Neural cell (in vitro differentiated cells): ENCODE results near the gene CCDC148. TPM values are rescaled to one million over a fixed set of nuclear protein-coding genes. Genes with fewer than 3 reads are reported as not detected.
"Not testable (repeated sequence)": the region's sequence is repeated elsewhere in the genome, so short reads cannot be mapped to it uniquely, and the experiment has no call there.

Experiments used
- H2AFZ ChIP-seq: fragments of 200-600, 300-800 bp; sonication (generic), shearing (Covaris generic); 2 replicates; pipeline ENCODE4 v1.6.0; 2014; ENCODE audit warnings: low read depth, mild to moderate bottlenecking, antibody characterized with exemption, low read length, moderate library complexity
- H3F3A ChIP-seq: fragments of 200-600 bp; shearing (Covaris generic); 2 replicates; pipeline ENCODE4 v1.6.1; 2016; ENCODE audit warnings: mild to moderate bottlenecking, moderate library complexity, mixed read lengths, antibody characterized with exemption, low read length; ENCODE audit not compliant: insufficient read depth, poor library complexity, severe bottlenecking
- H3K27ac ChIP-seq: fragments of 200-600, 300-800 bp; sonication (generic), shearing (Covaris generic); 2 replicates; pipeline ENCODE4 v1.5.1; 2014; ENCODE audit warnings: mild to moderate bottlenecking, low read length, moderate library complexity
- H3K27me3 ChIP-seq: fragments of 300-800, 200-600 bp; sonication (generic), shearing (Covaris generic); 2 replicates; pipeline ENCODE4 v1.6.0; 2014; ENCODE audit warnings: mild to moderate bottlenecking, low read depth, low read length, moderate library complexity; ENCODE audit not compliant: insufficient read depth
- H3K36me3 ChIP-seq: fragments of 300-800, 200-600 bp; sonication (generic), shearing (Covaris generic); 2 replicates; pipeline ENCODE4 v1.5.1; 2014; ENCODE audit warnings: mild to moderate bottlenecking, antibody characterized with exemption, low read length, moderate library complexity; ENCODE audit not compliant: insufficient read depth
- H3K4me2 ChIP-seq: fragments of 300-800, 200-600 bp; sonication (generic), shearing (Covaris generic); 2 replicates; pipeline ENCODE4 v1.6.0; 2014; ENCODE audit warnings: mild to moderate bottlenecking, low read length
- H3K4me3 ChIP-seq: fragments of 300-800, 200-600 bp; sonication (generic), shearing (Covaris generic); 2 replicates; pipeline ENCODE4 v1.5.1; 2014; ENCODE audit warnings: mild to moderate bottlenecking, low read length, moderate library complexity
- H3K79me2 ChIP-seq: fragments of 200-600 bp; shearing (Covaris generic); replicated peaks from 2 replicates; pipeline ENCODE4 v1.6.0; 2014; ENCODE audit warnings: mild to moderate bottlenecking, low read length, moderate library complexity; ENCODE audit not compliant: insufficient read depth
- H3K9ac ChIP-seq: fragments of 300-800, 200-600 bp; sonication (generic), shearing (Covaris generic); 2 replicates; pipeline ENCODE4 v1.6.1; 2016; ENCODE audit warnings: mild to moderate bottlenecking, low read length, mixed read lengths
- H3K9me2 ChIP-seq: fragments of 200-600 bp; shearing (Covaris generic); 2 replicates; pipeline ENCODE4 v1.6.1; 2016; ENCODE audit warnings: mild to moderate bottlenecking, low read length, mixed read lengths; ENCODE audit not compliant: insufficient read depth
- H3K9me3 ChIP-seq: fragments of 200-600, 300-800 bp; sonication (generic), shearing (Covaris generic); 2 replicates; pipeline ENCODE4 v1.6.1; 2016; ENCODE audit warnings: mild to moderate bottlenecking, mixed run types, low read length, moderate library complexity, mixed read lengths
- H4K20me1 ChIP-seq: fragments of 200-600 bp; shearing (Covaris generic); 2 replicates; pipeline ENCODE4 v1.6.1; 2016; ENCODE audit warnings: mild to moderate bottlenecking, mixed run types; ENCODE audit not compliant: insufficient read depth
- EP300 ChIP-seq: fragments of 450-650 bp; conservative IDR thresholded peaks from 2 replicates; pipeline ENCODE4 v1.6.1; 2014; ENCODE audit warnings: antibody characterized with exemption, mild to moderate bottlenecking, moderate library complexity; ENCODE audit not compliant: poor library complexity, severe bottlenecking
- MXI1 ChIP-seq: fragments of 450-650 bp; conservative IDR thresholded peaks from 2 replicates; pipeline ENCODE4 v1.6.1; 2014; ENCODE audit warnings: antibody characterized with exemption, mild to moderate bottlenecking; ENCODE audit not compliant: poor library complexity, severe bottlenecking
- POLR2AphosphoS5 ChIP-seq: IDR thresholded peaks from 2 replicates; pipeline ENCODE4 v1.6.1; 2012
- SMC3 ChIP-seq: fragments of 450-650 bp; conservative IDR thresholded peaks from 2 replicates; pipeline ENCODE4 v1.6.1; 2014; ENCODE audit warnings: antibody characterized with exemption, mild to moderate bottlenecking, moderate library complexity; ENCODE audit not compliant: poor library complexity
- TAF1 ChIP-seq: IDR thresholded peaks from 2 replicates; pipeline ENCODE4 v1.6.1; 2012; ENCODE audit warnings: low read depth
- polyA plus RNA-seq: library from polyadenylated mRNA; depleted of rRNA; stranded (reverse); fragments of >200 nt; gene quantifications from 2 replicates; pipeline ENCODE4 v1.2.3, GENCODE V29; 2014
- TF ChIP-seq, protein P1 (sequence below): IDR thresholded peaks from 2 replicates; pipeline ENCODE4 v1.6.1; 2012; ENCODE audit warnings: borderline replicate concordance

Gene CCDC148
- polyA plus RNA-seq, 1 donor from 2014 or later, result 1.8 TPM

DNA sequence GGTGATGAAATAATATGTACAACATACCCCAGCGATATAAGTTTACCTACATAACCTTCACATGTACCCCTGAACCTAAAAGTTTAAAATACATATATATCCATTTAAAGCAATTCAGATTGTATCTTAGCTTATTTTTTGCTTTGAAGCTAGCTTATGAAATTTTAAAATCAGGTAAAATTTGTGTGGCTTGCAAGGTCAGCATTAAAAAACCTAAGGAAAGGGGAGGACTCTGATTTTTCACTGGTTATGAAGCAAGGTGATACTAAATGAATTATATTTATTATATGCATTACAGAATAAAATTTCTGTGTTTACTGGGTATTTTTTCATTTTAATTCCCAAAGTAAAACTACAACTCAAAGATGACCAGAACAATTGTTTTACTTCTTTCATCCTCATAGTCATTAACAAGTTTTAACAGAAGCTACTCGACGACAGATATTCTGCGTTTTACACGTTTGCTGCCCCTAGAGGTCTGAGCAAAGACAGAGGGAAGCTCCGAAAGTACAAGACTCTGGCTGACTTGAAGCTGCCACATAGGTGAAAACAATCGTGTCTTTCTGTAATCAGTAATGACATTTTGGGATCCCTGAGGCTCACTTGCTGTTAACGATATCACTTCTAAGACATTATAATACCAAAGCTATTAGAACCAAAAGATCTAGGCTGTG is 17.3 kb upstream of the CCDC148 start:
- Histone ChIP-seq H3K79me2 (no peaks in the 10 kb centered on the region), H2AFZ (no peak overlapping the region), H4K20me1 (no peaks in the 10 kb centered on the region), H3K9me3 (no peaks in the 10 kb centered on the region), H3K4me3 (no peak overlapping the region), H3K36me3 (no peaks in the 10 kb centered on the region), H3K27me3 (no peaks in the 10 kb centered on the region), H3K9ac (no peak overlapping the region), H3K9me2 (no peaks in the 10 kb centered on the region), H3K4me2 (no peak overlapping the region), H3F3A (no peaks in the 10 kb centered on the region), H3K27ac (no peak overlapping the region)
- TF ChIP-seq POLR2AphosphoS5 (no peak), EP300 (no peak), TAF1 (no peak), MXI1 (no peak)
- TF ChIP-seq, protein P1, sequence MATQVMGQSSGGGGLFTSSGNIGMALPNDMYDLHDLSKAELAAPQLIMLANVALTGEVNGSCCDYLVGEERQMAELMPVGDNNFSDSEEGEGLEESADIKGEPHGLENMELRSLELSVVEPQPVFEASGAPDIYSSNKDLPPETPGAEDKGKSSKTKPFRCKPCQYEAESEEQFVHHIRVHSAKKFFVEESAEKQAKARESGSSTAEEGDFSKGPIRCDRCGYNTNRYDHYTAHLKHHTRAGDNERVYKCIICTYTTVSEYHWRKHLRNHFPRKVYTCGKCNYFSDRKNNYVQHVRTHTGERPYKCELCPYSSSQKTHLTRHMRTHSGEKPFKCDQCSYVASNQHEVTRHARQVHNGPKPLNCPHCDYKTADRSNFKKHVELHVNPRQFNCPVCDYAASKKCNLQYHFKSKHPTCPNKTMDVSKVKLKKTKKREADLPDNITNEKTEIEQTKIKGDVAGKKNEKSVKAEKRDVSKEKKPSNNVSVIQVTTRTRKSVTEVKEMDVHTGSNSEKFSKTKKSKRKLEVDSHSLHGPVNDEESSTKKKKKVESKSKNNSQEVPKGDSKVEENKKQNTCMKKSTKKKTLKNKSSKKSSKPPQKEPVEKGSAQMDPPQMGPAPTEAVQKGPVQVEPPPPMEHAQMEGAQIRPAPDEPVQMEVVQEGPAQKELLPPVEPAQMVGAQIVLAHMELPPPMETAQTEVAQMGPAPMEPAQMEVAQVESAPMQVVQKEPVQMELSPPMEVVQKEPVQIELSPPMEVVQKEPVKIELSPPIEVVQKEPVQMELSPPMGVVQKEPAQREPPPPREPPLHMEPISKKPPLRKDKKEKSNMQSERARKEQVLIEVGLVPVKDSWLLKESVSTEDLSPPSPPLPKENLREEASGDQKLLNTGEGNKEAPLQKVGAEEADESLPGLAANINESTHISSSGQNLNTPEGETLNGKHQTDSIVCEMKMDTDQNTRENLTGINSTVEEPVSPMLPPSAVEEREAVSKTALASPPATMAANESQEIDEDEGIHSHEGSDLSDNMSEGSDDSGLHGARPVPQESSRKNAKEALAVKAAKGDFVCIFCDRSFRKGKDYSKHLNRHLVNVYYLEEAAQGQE, result no peak

DNA sequence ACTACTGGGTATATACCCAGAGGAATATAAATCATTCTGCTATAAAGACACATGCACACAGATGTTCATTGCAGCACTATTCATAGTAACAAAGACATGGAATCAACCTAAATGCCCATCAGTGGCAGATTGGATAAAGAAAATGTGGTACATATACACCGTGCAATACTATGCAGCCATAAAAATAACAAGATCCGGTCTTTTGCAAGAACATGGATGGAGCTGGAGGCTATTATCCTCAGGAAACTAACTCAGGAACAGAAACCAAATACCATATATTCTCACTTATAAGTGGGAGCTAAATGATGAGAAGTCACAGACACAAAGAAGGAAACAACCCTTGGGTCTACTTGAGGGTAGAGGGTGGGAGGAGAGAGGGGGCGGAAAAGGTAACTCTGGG is 16.7 kb upstream of the CCDC148 start:
- H3K36me3 ChIP-seq, H2AFZ ChIP-seq, H3F3A ChIP-seq, H3K4me3 ChIP-seq, H3K9ac ChIP-seq, H3K79me2 ChIP-seq, H3K27me3 ChIP-seq, H3K27ac ChIP-seq, H3K4me2 ChIP-seq, H3K9me3 ChIP-seq, H4K20me1 ChIP-seq, H3K9me2 ChIP-seq: not testable (repeated sequence)

DNA sequence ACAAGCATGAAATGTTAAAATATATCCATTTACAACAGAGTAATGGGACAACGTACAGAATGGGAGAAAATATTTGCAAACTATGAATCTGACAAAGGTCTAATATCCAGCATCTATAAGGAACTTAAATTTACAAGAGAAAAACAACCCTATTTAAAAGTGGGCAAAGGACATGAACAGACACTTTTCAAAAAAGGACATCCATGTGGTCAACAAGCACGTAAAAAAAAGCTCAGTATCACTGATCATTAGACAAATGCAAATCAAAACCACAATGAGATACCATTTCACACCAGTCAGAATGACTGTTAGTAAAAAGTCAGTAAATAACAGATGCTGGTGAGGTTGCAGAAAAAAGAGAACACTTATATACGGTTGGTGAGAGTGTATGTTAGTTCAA is 16.3 kb upstream of the CCDC148 start:
- not testable (repeated sequence) for H3K36me3 ChIP-seq, H3K4me2 ChIP-seq, H3K9me3 ChIP-seq, H3K27me3 ChIP-seq, H3K27ac ChIP-seq, H3K79me2 ChIP-seq, H3K4me3 ChIP-seq, H3K9ac ChIP-seq, H3K9me2 ChIP-seq, H2AFZ ChIP-seq, H3F3A ChIP-seq, H4K20me1 ChIP-seq

DNA sequence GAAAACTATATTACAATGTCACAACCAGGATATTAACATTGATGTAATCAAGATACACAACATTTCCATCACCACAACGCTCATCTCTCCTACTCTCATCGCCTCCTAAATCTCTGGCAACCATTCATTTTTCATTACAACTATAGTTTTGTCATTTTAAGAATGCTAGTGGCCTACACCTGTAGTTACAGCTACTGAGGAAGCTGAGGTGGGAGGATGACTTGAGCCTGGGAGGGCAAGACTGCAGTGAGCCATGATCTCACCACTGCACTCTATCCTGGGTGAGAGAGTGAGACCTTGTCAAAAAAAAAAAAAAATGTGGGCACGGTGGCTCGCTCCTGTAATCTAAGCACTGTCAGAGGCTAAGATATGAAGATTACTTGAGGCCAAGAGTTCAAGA is 10.7 kb upstream of the CCDC148 start:
- H3K9me3 ChIP-seq, result no peaks in the 10 kb centered on the region
- H3K4me2 ChIP-seq, result no peak overlapping the region
- no peak overlapping the region for H3K4me3 ChIP-seq
- H2AFZ ChIP-seq, result no peak overlapping the region
- H3K79me2 ChIP-seq, result peaks cover 16% of the 10 kb centered on the region
- no peaks in the 10 kb centered on the region for H3F3A ChIP-seq
- no peak overlapping the region for H3K9ac ChIP-seq
- no peak overlapping the region for H3K27ac ChIP-seq
- H4K20me1 ChIP-seq, result no peaks in the 10 kb centered on the region
- H3K36me3 ChIP-seq, result no peaks in the 10 kb centered on the region
- no peak for TF ChIP-seq POLR2AphosphoS5
- TF ChIP-seq SMC3, result no peak
- TF ChIP-seq EP300, result no peak
- TF ChIP-seq, protein P1, result no peak
- H3K27me3 ChIP-seq, result no peaks in the 10 kb centered on the region
- H3K9me2 ChIP-seq, result no peaks in the 10 kb centered on the region
